Astrocyte (in vitro differentiated cells and primary cell): ENCODE measurements around the gene NEUROD1.
A peak's percentile ranks its signal among the peaks of the same experiment; 100 is the strongest.

ENCODE experiments used
- CTCF ChIP-seq: IDR thresholded peaks from 2 replicates; pipeline ENCODE4 v1.5.1; 2011; ENCODE audit warnings: low read depth, mild to moderate bottlenecking, inconsistent platforms, low read length, moderate library complexity; ENCODE audit not compliant: insufficient read depth
- EZH2 ChIP-seq: IDR thresholded peaks from 2 replicates; pipeline ENCODE4 v1.6.1; 2012; ENCODE audit warnings: mild to moderate bottlenecking, low read length, inconsistent platforms; ENCODE audit not compliant: insufficient read depth

- no peak for TF ChIP-seq CTCF
- TF ChIP-seq EZH2: peak; percentile 68
These were observed 23.6 kb downstream of the NEUROD1 start, which contains the start of gene CERKL for GRCh38 chr2:181656450-181657291.
